ENCODE data around the gene NRAS.

The NRAS gene

DNA sequence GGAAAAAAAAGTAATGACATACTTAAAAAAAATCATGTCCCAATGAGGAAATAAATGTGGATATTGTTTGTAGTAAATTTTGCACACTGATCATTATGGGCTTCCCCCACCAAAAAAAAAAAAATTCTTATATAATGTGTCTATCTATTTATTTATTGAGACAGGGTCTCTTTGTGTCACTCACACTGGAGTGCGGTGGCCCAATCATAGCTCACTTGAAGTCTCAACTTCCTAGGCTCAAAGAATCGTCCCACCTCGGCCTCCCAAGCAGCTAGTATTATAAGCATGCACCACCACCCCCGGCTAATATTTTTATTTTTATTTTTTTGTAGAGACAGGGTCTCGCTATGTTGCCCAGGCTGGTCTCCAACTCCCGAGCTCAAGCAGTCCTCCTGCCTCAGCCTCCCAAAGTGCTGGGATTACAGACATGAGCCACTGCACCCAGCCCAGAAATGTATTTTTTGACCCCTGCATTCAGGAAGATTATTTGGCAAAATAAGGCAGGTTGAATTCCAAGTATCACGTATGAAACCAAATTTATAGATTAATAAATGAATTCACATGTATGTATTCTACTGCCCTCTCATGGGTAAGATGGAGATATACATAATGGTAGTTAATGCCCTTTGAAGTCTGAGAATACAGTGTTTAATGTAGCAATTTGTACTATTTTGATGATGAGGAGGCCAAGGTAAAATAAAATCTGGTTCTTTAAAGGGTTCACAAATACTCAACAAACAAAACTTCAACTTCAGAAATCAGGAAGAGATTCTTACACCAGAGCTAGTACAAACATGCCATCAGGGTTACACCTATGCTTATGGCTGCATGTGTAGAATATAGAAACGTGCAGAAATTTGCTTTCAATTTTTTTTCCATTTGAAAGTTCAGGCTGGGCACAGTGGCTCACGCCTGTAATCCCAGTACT lies 45.3 kb downstream of the NRAS start:
- no peak overlapping the region for H3K4me3 ChIP-seq (ENCODE audit: insufficient read depth, low read length, poor library complexity, severe bottlenecking)
- H3K9me2 ChIP-seq (replicated peaks; ENCODE audit: insufficient read depth, low read length) = no peaks in the 10 kb centered on the region
- no peak for TF ChIP-seq EZH2phosphoT487 (conservative IDR thresholded peaks at IDR 0.05; ENCODE audit: low read length)
- TF ChIP-seq, protein P1, sequence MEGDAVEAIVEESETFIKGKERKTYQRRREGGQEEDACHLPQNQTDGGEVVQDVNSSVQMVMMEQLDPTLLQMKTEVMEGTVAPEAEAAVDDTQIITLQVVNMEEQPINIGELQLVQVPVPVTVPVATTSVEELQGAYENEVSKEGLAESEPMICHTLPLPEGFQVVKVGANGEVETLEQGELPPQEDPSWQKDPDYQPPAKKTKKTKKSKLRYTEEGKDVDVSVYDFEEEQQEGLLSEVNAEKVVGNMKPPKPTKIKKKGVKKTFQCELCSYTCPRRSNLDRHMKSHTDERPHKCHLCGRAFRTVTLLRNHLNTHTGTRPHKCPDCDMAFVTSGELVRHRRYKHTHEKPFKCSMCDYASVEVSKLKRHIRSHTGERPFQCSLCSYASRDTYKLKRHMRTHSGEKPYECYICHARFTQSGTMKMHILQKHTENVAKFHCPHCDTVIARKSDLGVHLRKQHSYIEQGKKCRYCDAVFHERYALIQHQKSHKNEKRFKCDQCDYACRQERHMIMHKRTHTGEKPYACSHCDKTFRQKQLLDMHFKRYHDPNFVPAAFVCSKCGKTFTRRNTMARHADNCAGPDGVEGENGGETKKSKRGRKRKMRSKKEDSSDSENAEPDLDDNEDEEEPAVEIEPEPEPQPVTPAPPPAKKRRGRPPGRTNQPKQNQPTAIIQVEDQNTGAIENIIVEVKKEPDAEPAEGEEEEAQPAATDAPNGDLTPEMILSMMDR (IDR thresholded peaks at IDR 0.05; ENCODE audit: insufficient read depth, low read length, poor library complexity, severe bottlenecking) = peak; percentile 35
- no peak overlapping the region for H3K9ac ChIP-seq (ENCODE audit: low read length)
- H4K20me1 ChIP-seq (ENCODE audit: low read depth, low read length) = no peaks in the 10 kb centered on the region
- no peaks in the 10 kb centered on the region for H3K9me3 ChIP-seq (ENCODE audit: insufficient read depth, low read length)
- no peaks in the 10 kb centered on the region for H3K36me3 ChIP-seq (ENCODE audit: low read length)
- H3K27me3 ChIP-seq (ENCODE audit: low read length) = no peaks in the 10 kb centered on the region
- no peak overlapping the region for H3K4me2 ChIP-seq (ENCODE audit: low read depth, low read length, poor library complexity, severe bottlenecking)
- H3K79me2 ChIP-seq (ENCODE audit: insufficient read depth, low read length) = no peaks in the 10 kb centered on the region
- H2AFZ ChIP-seq (ENCODE audit: low read depth, low read length, severe bottlenecking) = no peak overlapping the region
- no peak overlapping the region for H3K27ac ChIP-seq (ENCODE audit: low read depth, low read length)
- no peaks in the 10 kb centered on the region for H3F3A ChIP-seq (ENCODE audit: insufficient read depth)

DNA sequence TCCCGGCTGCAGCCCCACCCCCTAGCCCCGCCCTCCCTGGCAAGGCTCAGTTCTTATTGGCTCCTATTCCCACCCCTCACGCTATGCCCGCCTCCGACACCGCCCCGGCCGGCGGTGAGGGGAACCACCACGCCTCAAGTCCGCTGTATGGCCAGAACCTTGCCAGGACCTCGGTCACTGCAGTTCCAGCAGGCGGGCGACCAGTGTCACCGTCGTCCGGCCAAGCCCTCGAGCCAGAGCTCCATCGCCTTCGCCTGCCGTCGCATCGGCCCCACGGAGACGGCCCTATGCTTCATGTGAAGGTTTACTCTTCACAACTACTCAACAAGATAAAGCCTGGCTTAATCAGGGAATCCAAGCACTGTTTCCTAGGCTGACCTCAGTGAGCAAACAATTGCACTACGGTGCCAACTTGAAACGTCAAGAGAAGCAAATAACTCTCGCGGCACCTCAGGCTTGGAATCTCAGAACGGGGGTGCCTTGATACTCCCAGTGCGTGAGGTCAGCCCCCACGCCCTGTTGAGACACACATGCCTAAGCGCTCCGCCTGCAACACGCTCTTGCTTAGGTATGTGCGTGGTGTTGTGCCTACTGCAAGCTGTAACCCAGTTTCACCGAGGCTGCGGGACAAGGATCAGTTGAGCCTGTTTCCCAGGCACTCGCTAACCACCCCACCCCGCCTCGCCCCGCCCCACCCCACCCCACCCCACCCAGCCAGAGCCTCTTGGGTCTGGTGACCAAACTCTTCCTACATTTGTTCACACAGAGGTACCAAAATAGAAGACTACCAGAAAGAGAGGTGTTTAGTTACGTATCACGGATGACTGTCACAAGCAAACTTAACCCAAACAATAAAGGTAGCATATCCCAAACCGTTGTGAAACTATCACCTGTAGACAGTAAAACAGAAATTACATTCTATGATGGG lies 46.2 kb downstream of the NRAS start:
- Histone ChIP-seq H3F3A (ENCODE audit: insufficient read depth) (no peaks in the 10 kb centered on the region), H4K20me1 (ENCODE audit: low read depth, low read length) (no peaks in the 10 kb centered on the region), H2AFZ (ENCODE audit: low read depth, low read length, severe bottlenecking) (peak overlapping the region; percentile 98), H3K9me3 (ENCODE audit: insufficient read depth, low read length) (no peaks in the 10 kb centered on the region), H3K4me2 (ENCODE audit: low read depth, low read length, poor library complexity, severe bottlenecking) (peak overlapping the region; percentile 85), H3K9me2 (replicated peaks; ENCODE audit: insufficient read depth, low read length) (no peaks in the 10 kb centered on the region), H3K4me3 (ENCODE audit: insufficient read depth, low read length, poor library complexity, severe bottlenecking) (peak overlapping the region; percentile 61), H3K9ac (ENCODE audit: low read length) (peak overlapping the region; percentile 55; the same call in 1 of the 2 replicates), H3K27ac (ENCODE audit: low read depth, low read length) (no peak overlapping the region), H3K79me2 (ENCODE audit: insufficient read depth, low read length) (no peaks in the 10 kb centered on the region), H3K36me3 (ENCODE audit: low read length) (no peaks in the 10 kb centered on the region), H3K27me3 (ENCODE audit: low read length) (no peaks in the 10 kb centered on the region)
- no peak for TF ChIP-seq EZH2phosphoT487 (conservative IDR thresholded peaks at IDR 0.05; ENCODE audit: low read length)
- TF ChIP-seq, protein P1 (IDR thresholded peaks at IDR 0.05; ENCODE audit: insufficient read depth, low read length, poor library complexity, severe bottlenecking) = no peak

DNA sequence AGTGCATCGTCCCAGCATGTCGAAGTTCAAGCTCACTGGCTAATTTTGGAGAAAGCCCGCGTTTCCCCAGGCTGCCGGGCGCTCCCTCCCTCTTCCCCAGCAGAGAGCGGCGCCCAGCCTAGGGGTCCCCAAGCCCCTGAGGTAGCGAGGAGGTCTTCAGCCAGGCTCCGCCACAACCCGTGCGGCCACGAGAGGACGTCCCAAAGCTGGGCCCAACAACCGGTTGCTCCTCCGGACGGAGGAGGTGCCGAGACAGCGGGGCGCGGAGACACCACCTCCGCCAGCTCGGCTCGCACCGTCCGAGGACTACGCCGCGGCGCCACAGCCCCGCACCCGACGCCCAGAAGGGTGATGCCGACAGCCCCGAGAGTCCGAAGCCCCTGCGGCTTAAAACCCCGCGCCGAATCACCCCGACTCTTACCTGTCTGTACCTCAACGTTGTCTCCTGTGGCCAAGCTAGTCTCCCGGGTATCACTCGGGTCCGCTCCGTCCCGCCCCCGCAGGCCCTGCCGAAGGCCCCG lies 46.9 kb downstream of the NRAS start, which contains the start of gene DENND2C:
DENND2C (minus strand) TSS at position 488 of the 521 bp plus-strand sequence. CDS start 44,065 bp downstream, outside the sequence.
- Histone ChIP-seq H3K36me3 (ENCODE audit: low read length) (no peaks in the 10 kb centered on the region), H3F3A (ENCODE audit: insufficient read depth) (no peaks in the 10 kb centered on the region), H3K9me3 (ENCODE audit: insufficient read depth, low read length) (no peaks in the 10 kb centered on the region), H3K4me2 (ENCODE audit: low read depth, low read length, poor library complexity, severe bottlenecking) (peak within 1 kb of the TSS; percentile 85), H3K27me3 (ENCODE audit: low read length) (no peaks in the 10 kb centered on the region), H3K9ac (ENCODE audit: low read length) (peak within 1 kb of the TSS; percentile 55), H3K27ac (ENCODE audit: low read depth, low read length) (no peak within 1 kb of the TSS), H3K4me3 (ENCODE audit: insufficient read depth, low read length, poor library complexity, severe bottlenecking) (peak within 1 kb of the TSS; percentile 61), H4K20me1 (ENCODE audit: low read depth, low read length) (no peaks in the 10 kb centered on the region), H2AFZ (ENCODE audit: low read depth, low read length, severe bottlenecking) (peak within 1 kb of the TSS; percentile 98), H3K9me2 (replicated peaks; ENCODE audit: insufficient read depth, low read length) (no peaks in the 10 kb centered on the region), H3K79me2 (ENCODE audit: insufficient read depth, low read length) (no peaks in the 10 kb centered on the region)
- TF ChIP-seq, protein P1 (IDR thresholded peaks at IDR 0.05; ENCODE audit: insufficient read depth, low read length, poor library complexity, severe bottlenecking) = no peak
- TF ChIP-seq EZH2phosphoT487 (conservative IDR thresholded peaks at IDR 0.05; ENCODE audit: low read length) = no peak

All from SU-DHL-6 (cell line).